Skeletal muscle satellite cell (primary cell): ENCODE measurements around the gene SMARCA2.

Experiments used
- H3K27me3 ChIP-seq: 2 replicates; pipeline ENCODE4 v1.7.0; 2013; ENCODE audit warnings: low read length; ENCODE audit not compliant: control insufficient read depth, insufficient read depth
- H3K36me3 ChIP-seq: 2 replicates; pipeline ENCODE4 v1.7.0; 2013; ENCODE audit warnings: mild to moderate bottlenecking, control low read depth, low read length; ENCODE audit not compliant: insufficient read depth
- H3K4me1 ChIP-seq: 2 replicates; pipeline ENCODE4 v1.7.0; 2013; ENCODE audit warnings: low read length; ENCODE audit not compliant: control insufficient read depth, insufficient read depth
- H3K4me2 ChIP-seq: 2 replicates; pipeline ENCODE4 v1.7.0; 2013; ENCODE audit warnings: mild to moderate bottlenecking, low read length
- H3K4me3 ChIP-seq: 2 replicates; pipeline ENCODE4 v1.7.0; 2013; ENCODE audit warnings: low read length
- H3K9ac ChIP-seq: 2 replicates; pipeline ENCODE4 v1.7.0; 2013; ENCODE audit warnings: mild to moderate bottlenecking, low read depth, low read length, moderate library complexity
- H3K9me3 ChIP-seq: replicated peaks from 2 replicates; pipeline ENCODE4 v1.7.0; 2013; ENCODE audit warnings: mild to moderate bottlenecking, control low read depth, low read length

SMARCA2 gene

GRCh38 chr9:2166203-2166602, 151.1 kb downstream of the SMARCA2 start:
- Histone ChIP-seq H3K36me3 (peaks cover 20% of the 10 kb centered on the region), H3K4me1 (no peaks in the 10 kb centered on the region), H3K9me3 (no peaks in the 10 kb centered on the region)

GRCh38 chr9:2169035-2169434, 153.9 kb downstream of the SMARCA2 start:
- H3K9me3 ChIP-seq, result peaks cover 7% of the 10 kb centered on the region
- H3K4me3 ChIP-seq, result no peak overlapping the region
- no peaks in the 10 kb centered on the region for H3K27me3 ChIP-seq
- no peak overlapping the region for H3K4me2 ChIP-seq
- H3K36me3 ChIP-seq, result peaks cover 29% of the 10 kb centered on the region
- no peaks in the 10 kb centered on the region for H3K4me1 ChIP-seq
- no peak overlapping the region for H3K9ac ChIP-seq

More at GRCh38 chr9:2166203-2166602, 151.1 kb downstream of the SMARCA2 start:
- Histone ChIP-seq H3K4me3 (no peak overlapping the region), H3K27me3 (no peaks in the 10 kb centered on the region), H3K9ac (no peak overlapping the region), H3K4me2 (no peak overlapping the region)

- H3K4me2 ChIP-seq, result no peak overlapping the region
- H3K27me3 ChIP-seq, result no peaks in the 10 kb centered on the region
- no peak overlapping the region for H3K9ac ChIP-seq
- H3K36me3 ChIP-seq, result peaks cover 29% of the 10 kb centered on the region
- H3K4me1 ChIP-seq, result no peaks in the 10 kb centered on the region
- no peak overlapping the region for H3K4me3 ChIP-seq
- H3K9me3 ChIP-seq, result peaks cover 7% of the 10 kb centered on the region
These were observed 155.6 kb downstream of the SMARCA2 start for GRCh38 chr9:2170722-2171121.

- no peak overlapping the region for H3K4me2 ChIP-seq
- no peaks in the 10 kb centered on the region for H3K27me3 ChIP-seq
- no peak overlapping the region for H3K9ac ChIP-seq
- no peaks in the 10 kb centered on the region for H3K4me1 ChIP-seq
- no peak overlapping the region for H3K4me3 ChIP-seq
- peaks cover 7% of the 10 kb centered on the region for H3K9me3 ChIP-seq
- peaks cover 29% of the 10 kb centered on the region for H3K36me3 ChIP-seq
These were observed 158.0 kb downstream of the SMARCA2 start for GRCh38 chr9:2173170-2173569.

- H3K4me3 ChIP-seq, result no peak overlapping the region
- H3K9ac ChIP-seq, result no peak overlapping the region
- H3K4me1 ChIP-seq, result no peaks in the 10 kb centered on the region
- H3K9me3 ChIP-seq, result peaks cover 7% of the 10 kb centered on the region
- peaks cover 26% of the 10 kb centered on the region for H3K36me3 ChIP-seq
- no peak overlapping the region for H3K4me2 ChIP-seq
- H3K27me3 ChIP-seq, result no peaks in the 10 kb centered on the region
These were observed 158.7 kb downstream of the SMARCA2 start for GRCh38 chr9:2173861-2174260.

- H3K9me3 ChIP-seq, result peaks cover 7% of the 10 kb centered on the region
- no peaks in the 10 kb centered on the region for H3K4me1 ChIP-seq
- peaks cover 22% of the 10 kb centered on the region for H3K36me3 ChIP-seq
- no peaks in the 10 kb centered on the region for H3K27me3 ChIP-seq
- H3K4me2 ChIP-seq, result no peak overlapping the region
- no peak overlapping the region for H3K4me3 ChIP-seq
- no peak overlapping the region for H3K9ac ChIP-seq
These were observed 159.2 kb downstream of the SMARCA2 start for GRCh38 chr9:2174306-2174705.

GRCh38 chr9:2174911-2175310, 159.8 kb downstream of the SMARCA2 start:
- no peak overlapping the region for H3K4me2 ChIP-seq
- H3K9ac ChIP-seq, result no peak overlapping the region
- peaks cover 18% of the 10 kb centered on the region for H3K36me3 ChIP-seq
- H3K4me3 ChIP-seq, result no peak overlapping the region
- peaks cover 7% of the 10 kb centered on the region for H3K9me3 ChIP-seq
- no peaks in the 10 kb centered on the region for H3K27me3 ChIP-seq
- H3K4me1 ChIP-seq, result no peaks in the 10 kb centered on the region

GRCh38 chr9:2177121-2177520, 162.0 kb downstream of the SMARCA2 start:
- Histone ChIP-seq H3K9me3 (peaks cover 7% of the 10 kb centered on the region), H3K9ac (no peak overlapping the region), H3K4me3 (no peak overlapping the region), H3K27me3 (no peaks in the 10 kb centered on the region), H3K4me2 (no peak overlapping the region), H3K4me1 (no peaks in the 10 kb centered on the region), H3K36me3 (peaks cover 11% of the 10 kb centered on the region)

- Histone ChIP-seq H3K27me3 (no peaks in the 10 kb centered on the region), H3K4me2 (no peak overlapping the region), H3K9me3 (no peaks in the 10 kb centered on the region), H3K36me3 (peaks cover 6% of the 10 kb centered on the region), H3K4me1 (no peaks in the 10 kb centered on the region), H3K4me3 (no peak overlapping the region), H3K9ac (no peak overlapping the region)
These were observed 163.0 kb downstream of the SMARCA2 start for GRCh38 chr9:2178034-2178734.

- no peaks in the 10 kb centered on the region for H3K9me3 ChIP-seq
- no peak overlapping the region for H3K4me3 ChIP-seq
- no peaks in the 10 kb centered on the region for H3K4me1 ChIP-seq
- H3K4me2 ChIP-seq, result no peak overlapping the region
- peaks cover 16% of the 10 kb centered on the region for H3K36me3 ChIP-seq
- H3K27me3 ChIP-seq, result no peaks in the 10 kb centered on the region
- no peak overlapping the region for H3K9ac ChIP-seq
These were observed 164.4 kb downstream of the SMARCA2 start for GRCh38 chr9:2179567-2179966.

- peaks cover 16% of the 10 kb centered on the region for H3K36me3 ChIP-seq
- no peak overlapping the region for H3K4me3 ChIP-seq
- H3K9me3 ChIP-seq, result no peaks in the 10 kb centered on the region
- H3K4me1 ChIP-seq, result no peaks in the 10 kb centered on the region
- no peak overlapping the region for H3K4me2 ChIP-seq
- no peaks in the 10 kb centered on the region for H3K27me3 ChIP-seq
- no peak overlapping the region for H3K9ac ChIP-seq
These were observed 165.0 kb downstream of the SMARCA2 start for GRCh38 chr9:2180154-2180553.

GRCh38 chr9:2180704-2181103, 165.6 kb downstream of the SMARCA2 start:
- peaks cover 18% of the 10 kb centered on the region for H3K36me3 ChIP-seq
- no peak overlapping the region for H3K4me2 ChIP-seq
- H3K27me3 ChIP-seq, result no peaks in the 10 kb centered on the region
- H3K9me3 ChIP-seq, result no peaks in the 10 kb centered on the region
- no peak overlapping the region for H3K9ac ChIP-seq
- no peak overlapping the region for H3K4me3 ChIP-seq
- no peaks in the 10 kb centered on the region for H3K4me1 ChIP-seq
